GM18870 (cell line): ENCODE measurements around the gene FBXL14.

Experiments used
- ATAC-seq: cut with Tn5 transposase; IDR thresholded peaks from one replicate; pipeline ENCODE4 v1.9.1; 2021; ENCODE audit warnings: moderate library complexity; ENCODE audit not compliant: unreplicated experiment

Gene FBXL14

GRCh38 chr12:1517734-1518525 is 76.5 kb downstream of the FBXL14 start:
- ATAC-seq: no peak

- ATAC-seq: no peak
Observed at GRCh38 chr12:1517007-1517406, 77.4 kb downstream of the FBXL14 start.
